ENCODE data around the gene KCTD15.

Gene KCTD15, protein sequence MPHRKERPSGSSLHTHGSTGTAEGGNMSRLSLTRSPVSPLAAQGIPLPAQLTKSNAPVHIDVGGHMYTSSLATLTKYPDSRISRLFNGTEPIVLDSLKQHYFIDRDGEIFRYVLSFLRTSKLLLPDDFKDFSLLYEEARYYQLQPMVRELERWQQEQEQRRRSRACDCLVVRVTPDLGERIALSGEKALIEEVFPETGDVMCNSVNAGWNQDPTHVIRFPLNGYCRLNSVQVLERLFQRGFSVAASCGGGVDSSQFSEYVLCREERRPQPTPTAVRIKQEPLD

DNA sequence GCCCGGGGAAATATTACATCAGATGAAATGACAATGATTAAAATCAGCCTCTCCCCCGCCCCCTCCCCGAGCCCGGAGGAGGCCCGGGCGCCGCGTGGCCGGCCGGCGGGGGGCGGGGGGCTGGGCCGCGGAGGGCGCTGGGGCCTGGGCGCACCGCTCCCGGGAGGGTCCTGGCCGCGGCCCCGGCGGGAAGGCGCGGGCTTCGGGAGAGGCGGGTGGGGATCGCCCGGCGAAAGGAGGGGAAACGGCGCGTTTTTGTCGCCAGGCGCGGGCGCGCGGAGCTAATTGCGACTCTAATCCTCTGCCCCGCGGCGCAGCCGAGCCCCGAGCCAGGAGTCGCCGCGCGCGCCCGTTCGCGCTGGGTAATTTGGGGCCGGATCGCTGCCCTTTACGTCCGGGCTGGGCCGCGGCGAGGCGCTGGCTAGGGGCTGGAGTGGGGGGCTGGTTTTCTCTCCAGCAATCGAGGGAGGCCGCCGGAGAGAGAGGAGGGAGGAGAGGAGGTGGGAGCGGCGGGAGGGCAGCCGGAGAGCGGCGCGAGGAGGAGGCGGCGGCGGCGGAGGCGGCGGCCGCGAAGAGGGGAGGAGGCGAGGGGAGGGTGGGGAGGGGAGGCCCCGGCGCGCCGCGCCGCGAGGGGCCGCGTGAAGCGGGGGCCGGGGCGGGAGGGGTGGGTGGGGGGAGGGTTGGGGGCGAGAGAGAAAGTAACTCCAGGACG is at the start of gene KCTD15:
Gene KCTD15 (plus strand): TSS at position 707 of the 712 bp plus-strand sequence. CDS start 3,585 bp downstream, outside the sequence.
- DNase-seq (ENCODE audit: low read depth) = peak; percentile 34

DNA sequence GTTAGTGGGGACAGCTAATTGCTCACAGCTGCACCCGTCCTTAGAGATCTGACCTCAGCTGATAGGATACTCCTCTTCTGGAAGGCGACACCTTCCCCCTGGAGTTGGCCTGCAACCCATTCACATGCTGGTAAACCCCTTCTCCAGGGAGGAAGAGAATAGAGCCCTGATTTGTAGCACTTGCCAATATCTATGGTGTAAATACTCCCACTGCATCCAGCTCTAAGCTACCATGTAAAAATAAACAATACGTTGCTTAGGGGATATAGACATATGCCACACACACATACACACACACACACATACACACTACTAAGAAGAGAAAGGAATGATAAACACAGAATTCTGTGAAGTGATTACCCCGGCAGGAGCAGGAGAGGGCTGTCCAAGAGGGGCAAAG is 49.4 kb upstream of the KCTD15 start:
- DNase-seq (ENCODE audit: low read depth) = no peak

DNA sequence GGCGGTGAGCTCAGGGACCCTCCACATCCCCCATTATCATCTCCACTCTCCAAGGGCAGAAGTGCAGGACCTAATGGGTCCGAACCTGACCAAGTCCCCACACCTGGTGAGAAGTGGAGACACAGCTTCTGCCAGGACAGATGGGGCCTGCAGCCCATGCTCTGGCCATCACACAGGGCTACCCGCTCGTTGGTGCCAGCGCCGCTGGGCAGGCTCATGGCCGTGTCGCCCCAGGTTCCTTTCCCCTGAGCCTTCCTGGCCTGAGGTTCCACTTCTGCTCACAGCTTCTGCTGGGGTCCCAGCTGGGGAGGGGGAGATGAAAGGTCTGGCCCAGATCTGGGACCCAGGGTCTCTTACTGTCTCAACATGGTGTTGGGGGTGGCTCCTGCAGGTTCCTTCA is 48.4 kb upstream of the KCTD15 start:
- no peak for DNase-seq (ENCODE audit: low read depth)

DNA sequence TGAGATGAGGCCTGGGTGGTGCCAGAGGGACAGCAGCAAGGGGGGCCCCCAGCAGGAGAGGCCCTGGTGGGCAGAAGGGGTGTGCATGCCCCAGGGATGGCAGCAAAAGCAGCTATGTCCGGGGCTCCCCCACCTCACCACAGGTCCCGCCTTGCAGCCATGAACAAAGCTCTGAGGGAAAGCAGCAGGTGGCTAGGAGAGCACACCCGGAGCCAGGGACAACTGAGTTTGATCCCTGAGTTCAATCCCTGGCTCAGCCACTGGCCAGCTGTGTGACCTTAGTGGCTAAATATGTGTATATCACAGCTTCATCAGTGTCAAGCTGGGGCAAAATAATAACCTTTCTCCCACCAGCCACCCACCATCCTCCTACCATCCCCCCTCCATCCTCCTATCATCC is 47.7 kb upstream of the KCTD15 start:
- DNase-seq (ENCODE audit: low read depth) = no peak

DNA sequence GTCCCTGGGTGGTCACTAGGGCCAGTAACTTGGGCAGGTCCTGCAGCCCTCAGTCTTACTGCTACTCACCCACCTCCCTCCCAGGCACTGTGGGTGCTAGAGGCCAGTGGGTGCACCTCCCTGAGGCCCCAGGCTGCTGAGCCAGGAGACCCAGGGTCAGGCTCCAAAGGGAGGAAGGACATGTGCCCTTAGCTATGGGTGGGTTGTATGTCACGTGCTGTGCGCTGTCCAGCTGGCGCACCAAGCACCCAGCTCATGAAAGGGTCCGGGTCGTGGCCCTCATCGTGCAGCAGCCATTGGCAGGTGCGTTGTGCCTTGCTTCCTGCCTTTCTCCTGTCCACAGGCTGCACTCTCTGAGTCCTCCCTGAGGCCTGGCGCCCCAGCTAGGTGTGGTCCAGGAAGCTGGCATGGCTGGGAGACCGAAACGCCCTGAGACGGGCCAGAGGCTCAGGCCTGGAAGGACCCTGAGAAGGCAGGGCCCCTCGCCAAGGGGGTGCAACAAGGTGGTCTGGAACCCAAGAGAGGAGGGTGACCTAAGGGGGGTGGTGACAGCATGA is 47.0 kb upstream of the KCTD15 start:
- no peak for DNase-seq (ENCODE audit: low read depth)

DNA sequence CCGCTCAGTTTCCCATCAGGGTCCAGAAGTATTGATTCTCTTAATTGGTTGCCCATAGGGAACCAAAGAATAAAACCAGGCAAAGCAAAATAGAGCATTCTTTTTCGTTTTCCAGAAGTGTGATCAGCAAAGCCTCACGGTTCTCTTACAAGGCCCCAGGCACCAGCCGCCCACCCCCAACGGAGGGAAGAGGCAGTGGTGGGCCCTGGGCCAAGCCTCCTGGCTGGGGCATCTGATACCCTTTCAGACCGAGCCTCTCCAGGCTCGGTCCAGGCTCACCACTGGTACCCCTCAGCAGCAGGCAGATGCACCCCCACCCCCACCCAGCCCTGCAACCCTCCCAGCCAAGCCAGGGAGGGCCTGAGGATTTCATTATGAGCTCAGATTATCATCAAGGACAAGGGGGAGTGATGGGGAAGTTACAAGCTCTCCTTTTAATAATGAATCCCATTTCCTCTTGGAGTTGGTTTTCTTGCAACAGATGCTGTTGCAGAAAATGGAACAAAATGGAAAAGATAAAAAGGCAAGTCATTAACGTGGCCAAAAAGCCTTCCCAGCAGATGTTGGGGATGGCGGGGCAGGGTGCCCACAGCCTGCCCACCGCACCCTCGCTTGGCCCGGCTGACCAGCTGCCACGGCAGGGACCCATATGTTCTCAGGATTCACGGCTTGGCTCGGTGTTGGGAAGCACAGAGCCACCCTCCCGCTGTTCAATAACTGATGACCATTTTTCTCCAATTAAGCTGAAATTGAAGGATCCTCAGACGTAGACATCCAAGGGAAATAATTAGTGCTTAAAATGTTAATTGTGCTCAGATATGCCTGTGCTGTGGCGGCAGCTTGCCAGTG is 45.9 kb upstream of the KCTD15 start:
- DNase-seq (ENCODE audit: low read depth) = no peak

DNA sequence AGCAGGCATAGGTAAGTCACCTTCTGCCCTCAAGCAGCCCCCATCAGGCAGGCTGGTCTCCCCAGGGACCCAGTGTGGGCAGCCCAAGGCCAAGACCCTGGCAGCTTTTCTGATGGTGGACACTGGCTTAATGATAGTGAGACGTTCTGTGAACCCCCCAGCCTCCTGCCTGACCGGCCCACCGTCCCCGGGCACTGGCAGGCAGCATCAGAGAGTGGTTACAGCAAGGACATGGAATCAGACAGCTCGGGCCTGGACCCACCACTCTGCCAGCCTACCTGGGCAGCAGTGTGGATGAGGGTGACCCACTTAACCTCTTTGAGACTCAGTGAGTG is 45.3 kb upstream of the KCTD15 start:
- DNase-seq (ENCODE audit: low read depth) = no peak

DNA sequence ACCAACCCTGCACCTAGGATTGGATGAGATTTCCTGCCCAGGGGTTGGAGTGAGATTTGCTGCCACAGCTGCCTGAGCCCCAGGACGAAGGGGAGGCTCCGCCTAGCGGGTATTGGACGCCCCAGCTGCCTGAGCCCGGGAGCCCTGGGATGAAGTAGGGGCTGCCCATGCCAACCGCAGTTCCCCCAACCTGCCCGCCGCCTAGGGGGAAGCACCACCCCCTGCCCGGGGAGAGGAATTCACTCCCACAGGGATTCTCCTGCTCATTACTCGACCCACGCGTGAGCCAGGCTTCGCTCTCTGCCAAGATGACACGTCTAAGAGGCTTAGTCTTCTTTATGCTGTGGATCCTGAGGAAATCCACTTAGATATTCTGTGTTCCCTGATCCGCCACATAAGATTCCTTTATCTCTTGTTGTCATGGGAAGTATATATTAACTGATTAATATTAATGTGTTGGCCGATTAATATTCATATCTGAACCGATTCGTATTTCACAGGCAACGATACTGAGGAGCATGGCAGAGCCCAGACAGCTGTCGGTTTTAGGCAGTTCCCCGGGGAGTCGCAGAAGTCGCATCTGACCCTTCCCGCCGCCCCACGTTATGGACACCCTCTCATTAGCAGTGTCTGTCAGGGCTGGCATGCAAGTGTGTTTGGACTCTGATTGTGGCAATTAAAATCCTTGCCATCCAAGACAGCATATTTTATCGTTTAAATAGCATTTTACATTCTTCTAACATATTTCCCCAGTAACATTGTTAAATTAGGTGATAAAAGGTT is 44.5 kb upstream of the KCTD15 start:
- no peak for DNase-seq (ENCODE audit: low read depth)

DNA sequence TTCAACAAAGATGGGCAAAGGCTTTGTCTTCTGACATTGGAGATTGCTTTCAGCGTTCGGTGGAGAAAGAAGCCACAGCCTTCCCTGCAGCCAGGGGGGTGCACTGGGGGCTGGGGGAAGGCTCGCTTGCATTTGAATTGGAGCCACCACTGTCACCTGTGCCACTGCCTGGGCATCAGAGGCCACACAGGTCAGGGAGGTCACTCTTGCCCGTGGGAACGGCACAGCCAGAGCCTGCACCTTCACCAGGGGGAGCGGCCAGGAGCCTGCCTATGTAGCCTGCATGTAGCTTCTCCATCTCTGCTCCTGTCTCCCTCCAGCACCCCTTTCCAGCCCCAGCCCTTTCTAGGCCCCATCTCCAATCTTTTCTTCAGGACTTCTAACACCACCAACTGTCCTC is 43.7 kb upstream of the KCTD15 start:
- DNase-seq (ENCODE audit: low read depth) = no peak

DNA sequence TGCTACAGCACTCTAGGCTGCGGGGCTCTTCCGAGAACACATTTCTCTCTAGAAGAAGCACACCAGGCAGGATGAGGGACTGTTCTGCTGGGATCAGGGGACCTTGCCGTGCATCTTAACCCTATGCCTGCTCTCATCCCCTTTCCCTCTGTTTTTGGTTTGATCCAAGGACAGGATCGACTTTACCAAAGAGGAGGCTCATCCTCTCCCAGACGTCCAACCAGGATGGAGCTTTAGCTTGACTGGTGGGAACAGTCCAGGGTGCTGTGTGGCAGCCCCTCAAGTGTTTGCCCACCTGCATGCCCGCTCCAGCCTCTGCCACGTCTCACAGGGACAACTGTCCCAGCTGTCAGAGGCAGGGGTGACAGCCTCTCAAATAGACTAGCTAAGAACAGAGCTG is 42.3 kb upstream of the KCTD15 start:
- no peak for DNase-seq (ENCODE audit: low read depth)

DNA sequence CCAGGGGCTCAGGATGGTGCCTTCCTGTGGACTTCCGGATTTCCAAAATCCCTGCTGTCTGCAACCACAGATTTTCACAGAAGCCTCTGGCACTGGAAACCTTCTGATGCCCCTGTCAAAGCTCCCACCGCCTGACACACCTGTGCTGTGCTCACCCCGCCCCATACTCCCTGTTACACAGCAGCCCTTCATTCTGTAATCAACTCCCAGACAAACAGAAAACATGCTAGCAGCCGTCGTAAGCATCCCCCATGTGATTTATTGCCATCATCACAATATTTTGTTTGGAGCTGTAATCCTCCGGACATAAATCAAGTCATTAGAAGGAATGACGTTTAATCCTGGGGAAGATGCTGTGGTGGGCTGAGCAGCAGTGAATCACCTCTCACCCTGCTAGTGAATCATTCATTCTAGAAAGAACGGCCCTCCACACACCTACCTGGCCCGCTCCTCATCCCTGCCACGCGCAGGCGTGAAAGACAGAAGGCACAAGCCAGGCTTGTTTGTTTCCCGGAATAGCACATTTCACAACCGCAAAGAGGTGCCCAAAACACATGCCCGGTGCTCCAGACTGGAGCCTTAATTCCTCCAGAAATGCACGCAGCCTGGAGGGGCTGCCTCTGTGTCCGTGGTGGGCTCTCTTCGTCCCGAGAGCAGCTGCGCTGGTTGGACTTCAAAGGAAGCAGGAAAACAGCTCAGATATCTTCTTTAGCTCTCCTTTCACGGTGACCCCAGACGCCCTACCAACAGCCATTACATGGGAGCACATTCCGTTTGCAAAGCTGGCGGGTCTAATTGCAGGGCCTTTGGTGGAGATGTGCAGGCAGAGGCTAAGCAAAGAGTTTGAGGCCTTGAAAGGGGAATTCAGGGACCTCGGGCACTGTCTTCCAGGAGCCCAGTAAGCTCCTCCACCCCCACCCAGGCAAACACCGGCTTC is 41.3 kb upstream of the KCTD15 start:
- DNase-seq (ENCODE audit: low read depth) = no peak

DNA sequence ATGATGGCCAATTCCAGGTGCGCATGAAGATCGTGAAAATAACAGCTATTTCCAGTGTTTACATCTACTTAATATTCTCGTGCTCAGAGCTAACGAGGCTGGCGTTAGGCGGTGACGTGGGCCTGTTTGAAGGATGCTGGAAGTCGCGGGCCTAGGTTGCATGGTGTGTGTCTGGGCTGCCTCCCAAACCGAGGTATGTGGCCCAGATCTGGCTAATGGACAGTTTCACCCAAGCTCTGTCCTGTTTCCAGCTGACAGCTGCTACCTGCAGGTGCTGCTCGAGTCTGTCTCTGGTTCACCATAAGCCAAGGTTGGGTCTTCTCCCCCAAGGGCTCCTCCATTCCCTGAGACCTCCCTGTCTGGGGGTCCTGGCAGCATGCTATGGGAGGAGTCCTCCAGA is 40.5 kb upstream of the KCTD15 start:
- no peak for DNase-seq (ENCODE audit: low read depth)

DNA sequence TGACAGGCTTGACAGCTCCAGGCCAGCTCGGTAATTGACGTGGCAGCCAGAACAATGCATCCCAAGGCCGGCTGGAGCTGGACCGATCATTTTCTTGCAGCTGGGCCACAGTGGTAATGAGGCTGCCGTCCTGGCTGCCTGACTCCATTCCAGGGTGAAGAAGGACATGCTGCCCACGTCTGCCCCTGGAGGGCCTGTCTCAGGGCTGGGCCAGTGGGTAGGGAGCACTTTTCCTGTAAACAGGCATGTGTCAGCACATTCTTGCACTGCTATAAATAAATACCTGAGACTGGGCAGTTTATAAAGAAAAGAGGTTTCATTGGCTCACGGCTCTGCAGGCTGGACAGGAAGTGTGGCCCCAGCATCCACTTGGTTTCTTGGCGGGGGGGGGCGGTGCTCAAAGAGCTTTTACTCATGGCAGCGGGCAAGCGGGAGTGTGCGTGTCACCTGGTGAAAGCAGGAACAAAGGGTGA is 38.1 kb upstream of the KCTD15 start:
- DNase-seq (ENCODE audit: low read depth) = no peak

DNA sequence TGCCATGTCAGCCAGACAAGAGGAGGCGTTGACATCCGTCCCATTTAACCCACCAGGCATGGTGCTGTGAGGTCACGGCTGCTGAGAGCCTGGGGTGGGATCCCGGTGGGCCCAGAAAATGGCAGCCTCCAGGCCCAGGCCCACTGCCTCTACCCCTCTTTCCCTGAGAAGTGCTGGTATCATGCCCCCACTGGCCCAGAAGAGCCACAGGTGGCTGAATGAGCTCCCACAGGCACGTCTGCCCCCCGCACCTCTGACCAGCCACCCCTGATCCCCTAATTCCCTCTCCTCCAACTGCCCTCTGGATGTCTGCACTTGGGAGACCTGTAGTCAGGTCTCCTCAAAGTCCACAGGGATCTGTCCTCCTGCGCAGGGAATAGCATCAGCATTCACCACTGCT is 37.3 kb upstream of the KCTD15 start:
- DNase-seq (ENCODE audit: low read depth) = no peak

DNA sequence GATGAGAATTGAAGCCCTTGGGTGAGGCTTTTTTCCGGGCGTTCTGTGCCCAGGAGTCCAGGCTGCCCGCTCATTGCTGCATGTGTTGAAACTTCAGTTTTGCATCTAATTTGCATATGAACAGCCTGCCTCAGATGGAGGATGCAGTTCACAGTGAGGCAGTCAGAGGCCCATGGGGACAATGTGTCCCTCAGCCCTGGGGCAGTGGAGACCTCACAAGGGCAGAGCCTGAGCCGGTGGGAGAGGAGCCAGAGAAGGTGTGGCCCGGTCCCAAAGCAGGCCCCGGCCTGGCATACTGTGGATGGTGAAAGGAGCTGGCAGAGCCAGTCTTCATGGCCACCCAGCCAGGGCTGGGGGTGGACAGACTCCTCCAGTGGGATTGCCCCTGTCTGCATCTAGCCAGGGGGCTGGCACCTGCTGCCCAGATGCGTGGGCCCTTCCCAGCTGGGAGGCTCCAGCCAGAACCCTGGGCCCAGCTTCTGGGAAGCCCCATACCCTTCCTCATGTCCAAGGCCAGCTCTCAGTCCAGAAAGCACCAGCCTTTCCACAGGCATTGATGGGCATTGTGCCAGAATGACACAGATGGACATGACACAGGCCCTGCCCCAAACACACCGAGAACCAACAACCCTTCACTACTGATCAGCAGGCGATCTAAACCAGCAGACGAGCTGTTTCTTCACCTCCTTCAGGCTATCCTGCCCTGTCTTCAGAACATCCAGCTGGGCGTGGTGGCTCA is 32.9 kb upstream of the KCTD15 start:
- no peak for DNase-seq (ENCODE audit: low read depth)

DNA sequence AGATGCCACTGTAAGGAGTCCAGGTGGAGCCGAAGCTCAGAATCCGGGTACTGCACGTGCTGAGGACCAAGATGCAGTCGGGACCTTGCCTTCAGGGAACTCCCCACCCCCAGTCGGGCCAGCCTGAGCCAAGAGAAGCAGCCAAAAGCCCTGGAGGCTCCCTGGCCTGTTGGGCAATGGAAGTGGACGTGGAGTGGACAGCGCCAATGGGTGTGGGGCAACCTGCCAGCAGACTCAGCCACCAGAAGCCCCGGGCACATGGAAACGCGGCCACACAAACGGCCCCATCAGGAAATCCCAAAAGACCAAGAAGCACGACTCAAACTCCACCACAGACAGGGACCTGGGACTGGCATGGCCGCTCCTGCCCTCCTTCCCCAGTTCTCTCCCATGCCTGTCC is 30.0 kb upstream of the KCTD15 start:
- no peak for DNase-seq (ENCODE audit: low read depth)

DNA sequence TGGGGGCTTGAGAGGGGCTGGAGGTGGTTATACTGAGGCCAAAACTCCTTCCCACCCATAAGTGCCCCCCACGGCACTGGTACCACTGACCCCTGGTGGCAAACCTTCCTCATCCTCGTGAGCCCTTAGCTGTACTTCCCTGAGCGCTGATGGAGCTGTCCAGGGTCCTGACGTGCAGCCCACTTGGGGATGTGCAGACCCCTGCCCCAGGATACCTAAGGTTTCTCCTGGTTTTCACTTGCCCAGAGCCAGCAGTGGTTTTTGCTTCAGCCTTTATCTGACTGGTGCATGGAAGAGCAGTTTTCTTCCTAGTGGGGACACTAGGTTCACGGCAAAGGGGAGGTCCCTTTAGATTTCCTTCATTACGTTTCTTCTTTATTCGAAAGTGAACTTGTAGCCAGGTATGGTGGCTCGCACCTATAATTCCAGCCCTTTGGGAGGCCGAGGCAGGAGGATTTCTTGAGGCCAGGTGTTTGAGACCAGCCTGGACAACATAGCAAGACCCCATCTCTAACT is 28.7 kb upstream of the KCTD15 start:
- peak; percentile 32 for DNase-seq (ENCODE audit: low read depth)

DNA sequence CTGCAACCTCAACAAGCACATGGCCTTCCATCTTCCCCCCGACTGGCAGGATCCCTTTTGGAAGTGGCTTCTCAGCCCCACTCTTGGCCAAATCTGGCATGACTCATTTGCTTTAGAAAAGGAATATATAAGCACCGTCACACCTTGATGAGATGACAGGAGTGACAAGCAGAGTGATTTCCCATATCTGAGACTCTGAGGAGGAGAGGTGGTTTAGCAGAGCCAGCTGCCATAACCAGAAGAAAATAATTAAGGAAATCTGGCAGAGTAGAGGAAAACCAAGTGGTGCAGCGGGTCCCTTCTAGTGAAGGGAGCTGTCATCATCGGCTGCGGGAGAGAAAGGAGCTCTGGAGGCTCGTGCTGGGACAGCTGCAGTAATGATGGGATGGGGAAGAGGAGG is 27.5 kb upstream of the KCTD15 start:
- no peak for DNase-seq (ENCODE audit: low read depth)

DNA sequence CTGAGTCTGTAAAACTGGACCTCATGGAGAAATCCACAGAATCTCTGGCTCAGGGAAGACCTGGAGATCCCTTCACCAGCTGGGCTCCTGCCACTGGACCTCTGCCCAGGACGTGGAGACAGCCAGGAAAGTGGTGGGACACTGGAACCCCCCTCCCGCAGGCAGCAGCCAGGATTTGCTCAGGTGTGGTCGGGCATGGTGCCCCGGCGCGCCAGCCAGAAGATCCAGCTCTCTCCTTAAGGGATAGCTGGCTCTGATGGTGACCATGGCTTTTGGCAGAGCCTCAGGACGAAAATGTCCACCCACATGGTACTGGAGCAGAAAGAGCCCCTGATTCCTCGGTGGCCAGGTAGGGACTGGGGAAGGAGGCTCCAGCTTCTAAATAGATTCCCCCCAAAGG is 26.6 kb upstream of the KCTD15 start:
- no peak for DNase-seq (ENCODE audit: low read depth)
